Testis (tissue), 2 donors: ENCODE results near the gene AMOTL1.

Experiments used
- CTCF ChIP-seq, 3 experiments: fragments of 450-650 bp in 2 of 3; fragments of 200-600 bp in 1 of 3; sonication (generic) in 1 of 3; IDR thresholded peaks; one replicate each; pipeline ENCODE4 v1.5.1; 2016 to 2019; ENCODE audit warnings: antibody characterized with exemption in 3 of 3, mild to moderate bottlenecking in 2 of 3, moderate library complexity in 1 of 3
- POLR2A ChIP-seq: fragments of 450-650 bp; IDR thresholded peaks from one replicate; pipeline ENCODE4 v1.6.1; 2017; ENCODE audit warnings: antibody characterized with exemption, mild to moderate bottlenecking, moderate library complexity

GRCh38 chr11:94844031-94844430 is 75.9 kb downstream of the AMOTL1 start:
- TF ChIP-seq CTCF (IDR thresholded peaks at IDR 0.05), result no peak
- no peak for TF ChIP-seq POLR2A
